ENCODE results near the gene GINM1. TPM values are rescaled to one million over a fixed set of nuclear protein-coding genes. Genes with fewer than 3 reads are reported as not detected.
A peak's percentile ranks its signal among the peaks of the same experiment; 100 is the strongest.

GINM1 gene
- total RNA-seq, 1 donor from 2014 or later, result 47.9 TPM

GRCh38 chr6:149580880-149581279, 14.7 kb downstream of the GINM1 start:
- intact Hi-C loops (cut with DNase I), result no loop called here
- DNase-seq, result no peak
- ATAC-seq (ENCODE audit: poor library complexity), result no peak

GRCh38 chr6:149581349-149581748, 15.2 kb downstream of the GINM1 start:
- DNase-seq (no peak), ATAC-seq (ENCODE audit: poor library complexity) (no peak)
- intact Hi-C loops (cut with DNase I), result no loop called here

GRCh38 chr6:149586149-149586548, 20.0 kb downstream of the GINM1 start:
- intact Hi-C loops (cut with DNase I), result no loop called here
- ATAC-seq (ENCODE audit: poor library complexity) (no peak), DNase-seq (no peak)

- no peak for DNase-seq
- intact Hi-C loops (cut with DNase I), result no loop called here
- no peak for ATAC-seq (ENCODE audit: poor library complexity)
Observed at GRCh38 chr6:149592983-149593382, 26.8 kb downstream of the GINM1 start.

- ATAC-seq (ENCODE audit: poor library complexity), result no peak
- DNase-seq, result no peak
- intact Hi-C loops (cut with DNase I), result no loop called here
Observed at GRCh38 chr6:149593408-149593807, 27.2 kb downstream of the GINM1 start.

- DNase-seq (no peak), ATAC-seq (ENCODE audit: poor library complexity) (no peak)
- intact Hi-C loops (cut with DNase I), result no loop called here
Observed at GRCh38 chr6:149600508-149600907, 34.3 kb downstream of the GINM1 start.

- intact Hi-C loops (cut with DNase I), result no loop called here
- ATAC-seq (ENCODE audit: poor library complexity), result no peak
- DNase-seq, result no peak
Observed at GRCh38 chr6:149608381-149608982, 42.3 kb downstream of the GINM1 start.

- ATAC-seq (ENCODE audit: poor library complexity) (no peak), DNase-seq (no peak)
- intact Hi-C loops (cut with DNase I), result no loop called here
Observed at GRCh38 chr6:149614337-149614736, 48.2 kb downstream of the GINM1 start.

GRCh38 chr6:149615805-149616204, 49.6 kb downstream of the GINM1 start:
- ATAC-seq (ENCODE audit: poor library complexity), result peak; percentile 64
- intact Hi-C loops (cut with DNase I), result no loop called here
- no peak for DNase-seq

GRCh38 chr6:149627672-149628071, 61.5 kb downstream of the GINM1 start:
- no peak for DNase-seq
- intact Hi-C loops (cut with DNase I), result no loop called here
- ATAC-seq (ENCODE audit: poor library complexity), result no peak

GRCh38 chr6:149628875-149629510, 62.8 kb downstream of the GINM1 start:
- DNase-seq (no peak), ATAC-seq (ENCODE audit: poor library complexity) (no peak)

GRCh38 chr6:149634315-149634714, 68.1 kb downstream of the GINM1 start:
- no peak for DNase-seq
- intact Hi-C loops (cut with DNase I), result no loop called here
- no peak for ATAC-seq (ENCODE audit: poor library complexity)

More at GRCh38 chr6:149628875-149629510, 62.8 kb downstream of the GINM1 start:
- intact Hi-C loops (cut with DNase I), result no loop called here

GRCh38 chr6:149636124-149636523, 69.9 kb downstream of the GINM1 start:
- ATAC-seq (ENCODE audit: poor library complexity) (no peak), DNase-seq (no peak)
- intact Hi-C loops (cut with DNase I), result no loop called here

Other genes starting within 250 kb of the GINM1 start
- 58.0 TPM for gene TAB2, start 248.7 kb upstream of the GINM1 start, total RNA-seq
- 0.22 TPM for gene SUMO4, start 166.1 kb upstream of the GINM1 start, total RNA-seq
- 0.51 TPM for gene ZC3H12D, start 81.4 kb upstream of the GINM1 start, total RNA-seq
- 13.9 TPM for gene PPIL4, start 20.3 kb upstream of the GINM1 start, total RNA-seq
- gene KATNA1, start 82.3 kb downstream of the GINM1 start, total RNA-seq, result 12.0 TPM
- 9.1 TPM for gene LATS1, start 151.7 kb downstream of the GINM1 start, total RNA-seq
- 29.3 TPM for gene NUP43, start 180.2 kb downstream of the GINM1 start, total RNA-seq
- 182 TPM for gene PCMT1, start 183.4 kb downstream of the GINM1 start, total RNA-seq